DND-41 (cell line): ENCODE results near the gene SRGAP3.

Source experiments
- ATAC-seq: fragments of 200-7000 bp; cut with Tn5 transposase; 3 replicates; pipeline ENCODE4 v1.9.1; 2021; ENCODE audit warnings: low read depth; ENCODE audit not compliant: insufficient read depth
- DNase-seq: peaks from one replicate; pipeline ENCODE4 v3.0.0-alpha.2; 2020
- H2AFZ ChIP-seq: 2 replicates; pipeline ENCODE4 v1.6.0; 2012; ENCODE audit warnings: low read depth, low read length
- H3K27ac ChIP-seq: 2 replicates; pipeline ENCODE4 v1.5.1; 2012; ENCODE audit warnings: low read length, inconsistent platforms
- H3K27me3 ChIP-seq: fragments of 200-600 bp; sonication (generic); 2 replicates; pipeline ENCODE4 v1.6.0; 2012; ENCODE audit warnings: low read length, mild to moderate bottlenecking, inconsistent platforms; ENCODE audit not compliant: insufficient read depth, poor library complexity
- H3K36me3 ChIP-seq: 2 replicates; pipeline ENCODE4 v1.5.1; 2012; ENCODE audit warnings: low read length, inconsistent platforms; ENCODE audit not compliant: insufficient read depth
- H3K4me1 ChIP-seq: 2 replicates; pipeline ENCODE4 v1.5.1; 2012; ENCODE audit warnings: mild to moderate bottlenecking, low read length; ENCODE audit not compliant: insufficient read depth
- H3K4me2 ChIP-seq: 2 replicates; pipeline ENCODE4 v1.6.0; 2012; ENCODE audit warnings: mild to moderate bottlenecking, moderate library complexity, low read length, inconsistent platforms; ENCODE audit not compliant: insufficient read depth
- H3K4me3 ChIP-seq, 2 experiments: fragments of 200-600 bp in 1 of 2; shearing (Covaris generic) in 1 of 2; 2 replicates each; pipeline ENCODE4 v1.5.1; 2012 to 2016; ENCODE audit warnings: inconsistent platforms in 2 of 2, low read length in 2 of 2, mild to moderate bottlenecking in 2 of 2, low read depth in 1 of 2, moderate library complexity in 1 of 2
- H3K79me2 ChIP-seq: 2 replicates; pipeline ENCODE4 v1.6.0; 2012; ENCODE audit warnings: low read length, inconsistent platforms; ENCODE audit not compliant: insufficient read depth
- H3K9ac ChIP-seq: 2 replicates; pipeline ENCODE4 v1.6.0; 2012; ENCODE audit warnings: low read depth, mild to moderate bottlenecking, inconsistent platforms, low read length, moderate library complexity
- H3K9me3 ChIP-seq: 2 replicates; pipeline ENCODE4 v1.5.1; 2012; ENCODE audit warnings: low read length, moderate library complexity, mild to moderate bottlenecking, inconsistent platforms; ENCODE audit not compliant: insufficient read depth, severe bottlenecking
- H4K20me1 ChIP-seq: 2 replicates; pipeline ENCODE4 v1.6.0; 2012; ENCODE audit warnings: low read length; ENCODE audit not compliant: insufficient read depth
- EZH2 ChIP-seq: IDR thresholded peaks from 3 replicates; pipeline ENCODE4 v1.6.1; 2012; ENCODE audit warnings: borderline replicate concordance, low read depth, mild to moderate bottlenecking, moderate library complexity, low read length, inconsistent platforms; ENCODE audit not compliant: severe bottlenecking
- TF ChIP-seq, protein P1 (sequence below): IDR thresholded peaks from 2 replicates; pipeline ENCODE4 v1.5.1; 2012; ENCODE audit warnings: borderline replicate concordance, low read length, moderate library complexity, mild to moderate bottlenecking; ENCODE audit not compliant: poor library complexity, severe bottlenecking; ENCODE audit errors: extremely low read depth

Gene SRGAP3

DNA sequence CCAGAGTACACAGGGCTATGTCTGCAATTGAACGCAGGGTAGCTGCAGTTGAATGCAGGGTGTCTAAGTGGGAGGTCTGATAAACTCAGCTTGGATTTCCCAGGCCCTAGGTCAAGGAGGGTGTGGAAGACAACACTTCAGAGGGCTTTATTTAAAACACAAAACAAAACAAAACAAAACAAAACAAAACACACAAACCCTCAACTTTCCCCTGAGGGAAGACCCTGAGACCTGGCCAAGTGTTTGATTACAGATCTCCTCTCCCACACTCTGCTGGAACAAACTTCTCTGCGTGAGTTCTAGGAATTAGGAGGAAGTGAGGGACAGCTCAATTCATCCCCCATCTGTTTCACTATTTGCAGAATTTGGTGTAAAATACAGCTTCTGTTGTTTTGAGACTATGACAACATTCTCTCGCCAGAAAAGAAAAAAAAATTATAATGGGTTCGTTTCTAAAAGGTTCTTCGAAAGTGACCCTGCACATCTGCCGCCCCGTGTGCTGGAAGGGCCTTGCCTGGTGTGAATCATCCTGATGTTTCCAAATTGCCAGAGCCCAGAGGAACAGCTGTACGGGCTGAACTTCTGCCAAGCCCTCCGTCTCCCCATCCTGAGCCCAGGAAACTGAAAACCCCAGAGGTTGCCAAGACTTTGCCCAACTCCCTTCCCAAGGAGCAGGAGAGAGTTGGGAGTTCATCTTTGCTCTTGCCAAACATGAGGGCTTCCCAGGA lies 212.9 kb downstream of the SRGAP3 start:
- DNase-seq (no peak), ATAC-seq (no peak)
- Histone ChIP-seq H2AFZ (no peak overlapping the region), H3K4me1 (no peaks in the 10 kb centered on the region), H3K9ac (no peak overlapping the region), H3K27me3 (peaks cover 10% of the 10 kb centered on the region), H3K4me2 (no peak overlapping the region), H3K36me3 (no peaks in the 10 kb centered on the region), H3K79me2 (no peaks in the 10 kb centered on the region), H3K4me3 (no peak overlapping the region), H4K20me1 (no peaks in the 10 kb centered on the region), H3K27ac (no peak overlapping the region), H3K9me3 (no peaks in the 10 kb centered on the region)
- TF ChIP-seq, protein P1, sequence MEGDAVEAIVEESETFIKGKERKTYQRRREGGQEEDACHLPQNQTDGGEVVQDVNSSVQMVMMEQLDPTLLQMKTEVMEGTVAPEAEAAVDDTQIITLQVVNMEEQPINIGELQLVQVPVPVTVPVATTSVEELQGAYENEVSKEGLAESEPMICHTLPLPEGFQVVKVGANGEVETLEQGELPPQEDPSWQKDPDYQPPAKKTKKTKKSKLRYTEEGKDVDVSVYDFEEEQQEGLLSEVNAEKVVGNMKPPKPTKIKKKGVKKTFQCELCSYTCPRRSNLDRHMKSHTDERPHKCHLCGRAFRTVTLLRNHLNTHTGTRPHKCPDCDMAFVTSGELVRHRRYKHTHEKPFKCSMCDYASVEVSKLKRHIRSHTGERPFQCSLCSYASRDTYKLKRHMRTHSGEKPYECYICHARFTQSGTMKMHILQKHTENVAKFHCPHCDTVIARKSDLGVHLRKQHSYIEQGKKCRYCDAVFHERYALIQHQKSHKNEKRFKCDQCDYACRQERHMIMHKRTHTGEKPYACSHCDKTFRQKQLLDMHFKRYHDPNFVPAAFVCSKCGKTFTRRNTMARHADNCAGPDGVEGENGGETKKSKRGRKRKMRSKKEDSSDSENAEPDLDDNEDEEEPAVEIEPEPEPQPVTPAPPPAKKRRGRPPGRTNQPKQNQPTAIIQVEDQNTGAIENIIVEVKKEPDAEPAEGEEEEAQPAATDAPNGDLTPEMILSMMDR: no peak

DNA sequence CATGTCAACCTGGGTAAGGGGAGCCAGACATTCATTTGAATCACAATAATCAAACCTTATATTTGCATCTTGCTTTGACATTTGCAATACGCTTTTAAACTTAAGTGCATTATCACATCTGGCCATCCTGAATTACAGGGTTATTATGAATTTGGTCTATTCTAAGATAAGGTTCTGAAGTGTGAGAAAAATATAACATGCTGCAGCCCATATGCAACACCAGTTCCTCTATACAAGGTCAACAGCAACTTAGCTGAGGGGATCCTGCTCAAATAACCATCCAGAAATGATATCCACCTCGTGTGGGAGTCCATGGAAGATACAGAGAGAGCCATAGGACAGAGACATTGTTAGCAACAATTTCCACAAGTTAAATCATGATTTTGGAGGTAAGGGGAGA lies 213.5 kb downstream of the SRGAP3 start:
- Histone ChIP-seq H3K9me3 (no peaks in the 10 kb centered on the region), H3K4me3 (no peak overlapping the region), H4K20me1 (no peaks in the 10 kb centered on the region), H3K4me1 (no peaks in the 10 kb centered on the region), H3K4me2 (no peak overlapping the region), H2AFZ (no peak overlapping the region), H3K27me3 (peaks cover 13% of the 10 kb centered on the region), H3K79me2 (no peaks in the 10 kb centered on the region), H3K9ac (no peak overlapping the region), H3K36me3 (no peaks in the 10 kb centered on the region), H3K27ac (no peak overlapping the region)
- DNase-seq (no peak), ATAC-seq (no peak)
- TF ChIP-seq EZH2: no peak
- TF ChIP-seq, protein P1: no peak

DNA sequence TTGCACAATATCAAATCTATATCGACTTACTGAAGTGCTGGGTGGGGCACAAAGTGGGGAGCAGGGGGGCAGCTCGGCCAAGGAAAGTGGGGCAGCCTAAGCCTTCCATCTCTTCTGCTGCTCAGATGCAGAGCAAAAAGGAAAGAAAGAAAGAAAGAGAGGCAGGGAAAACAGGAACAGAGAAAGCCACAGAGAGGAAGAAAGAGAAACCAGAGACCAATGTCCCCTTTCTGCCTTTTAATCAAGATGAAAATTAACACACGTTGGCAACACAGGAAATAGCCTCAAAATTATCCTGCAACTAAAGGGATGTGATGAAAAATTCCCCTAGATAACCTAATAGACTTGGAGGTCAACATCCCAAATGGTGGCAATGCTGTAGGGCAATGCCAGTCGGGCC lies 214.0 kb downstream of the SRGAP3 start:
- Histone ChIP-seq H3K4me2 (no peak overlapping the region), H3K36me3 (no peaks in the 10 kb centered on the region), H4K20me1 (no peaks in the 10 kb centered on the region), H3K9me3 (no peaks in the 10 kb centered on the region), H3K4me1 (no peaks in the 10 kb centered on the region), H3K79me2 (no peaks in the 10 kb centered on the region), H3K27me3 (peaks cover 13% of the 10 kb centered on the region), H3K9ac (no peak overlapping the region), H2AFZ (no peak overlapping the region), H3K4me3 (no peak overlapping the region), H3K27ac (no peak overlapping the region)
- no peak for ATAC-seq
- TF ChIP-seq, protein P1: no peak
- TF ChIP-seq EZH2: no peak
- no peak for DNase-seq
